CD4-positive, alpha-beta memory T cell (primary cell): Measurements from ENCODE around the gene CCDC57. TPM values are rescaled to one million over a fixed set of nuclear protein-coding genes. Genes with fewer than 3 reads are reported as not detected.

ENCODE experiments used
- CTCF ChIA-PET: fragments of 350-600 bp; sonication (Branson Sonifier 250); formaldehyde crosslinking; loops from one replicate; lab custom pipeline; 2021; ENCODE audit warnings: inconsistent platforms; ENCODE audit not compliant: partially characterized antibody; lab: Charles Lee
- POLR2A ChIA-PET: fragments of 350-600 bp; sonication (Branson Sonifier 250); formaldehyde crosslinking; loops from one replicate; lab custom pipeline; 2021; ENCODE audit not compliant: partially characterized antibody; lab: Charles Lee
- DNase-seq, 5 donors: peaks; one replicate each; pipeline versions ENCODE4 v3.0.0 to v3.0.0-alpha.2; 2020 to 2022; ENCODE audit warnings: mixed read lengths in 1 of 5
- H3K27ac ChIP-seq: one replicate; pipeline ENCODE4 v1.7.0; 2013; ENCODE audit warnings: low read depth, low read length
- H3K27me3 ChIP-seq: 2 replicates; pipeline ENCODE4 v1.7.0; 2013; ENCODE audit warnings: mild to moderate bottlenecking, low read length, moderate library complexity; ENCODE audit not compliant: insufficient read depth
- H3K36me3 ChIP-seq: 2 replicates; pipeline ENCODE4 v1.7.0; 2013; ENCODE audit warnings: mild to moderate bottlenecking, low read length, moderate library complexity; ENCODE audit not compliant: insufficient read depth
- H3K4me1 ChIP-seq: 2 replicates; pipeline ENCODE4 v1.7.0; 2013; ENCODE audit warnings: mild to moderate bottlenecking, low read length, moderate library complexity; ENCODE audit not compliant: insufficient read depth
- H3K4me3 ChIP-seq, 2 donors: one replicate each; pipeline ENCODE4 v1.7.0; 2013; ENCODE audit warnings: low read length in 2 of 2, mild to moderate bottlenecking in 1 of 2
- H3K9me3 ChIP-seq, 2 donors: one replicate each; pipeline ENCODE4 v1.7.0; 2013; ENCODE audit warnings: low read length in 2 of 2, control low read depth in 1 of 2; ENCODE audit not compliant: control insufficient read depth in 1 of 2
- H3K27ac Mint-ChIP-seq, 7 donors: one replicate each; pipeline ENCODE4 v1.8.0; 2020 to 2021; ENCODE audit warnings: mixed read lengths in 7 of 7, mild to moderate bottlenecking in 6 of 7, inconsistent platforms in 3 of 7, moderate library complexity in 3 of 7
- H3K27me3 Mint-ChIP-seq, 2 donors: one replicate each; pipeline ENCODE4 v1.8.0; 2020 to 2021; ENCODE audit warnings: mixed read lengths in 2 of 2
- H3K36me3 Mint-ChIP-seq, 2 donors: one replicate each; pipeline ENCODE4 v1.8.0; 2020 to 2021; ENCODE audit warnings: mixed read lengths in 2 of 2, inconsistent platforms in 1 of 2, mild to moderate bottlenecking in 1 of 2
- H3K4me1 Mint-ChIP-seq, 4 donors: one replicate each; pipeline ENCODE4 v1.8.0; 2020 to 2021; ENCODE audit warnings: mixed read lengths in 4 of 4, mild to moderate bottlenecking in 1 of 4
- H3K4me3 Mint-ChIP-seq, 8 donors: one replicate each; pipeline ENCODE4 v1.8.0; 2020 to 2021; ENCODE audit warnings: mixed read lengths in 8 of 8, mild to moderate bottlenecking in 7 of 8, moderate library complexity in 6 of 8, inconsistent platforms in 3 of 8
- H3K9me3 Mint-ChIP-seq, 8 donors: one replicate each; pipeline ENCODE4 v1.8.0; 2020 to 2021; ENCODE audit warnings: mixed read lengths in 8 of 8, mild to moderate bottlenecking in 5 of 8, inconsistent platforms in 3 of 8, moderate library complexity in 1 of 8
- intact Hi-C: fragments of 100-400 bp; cut with micrococcal nuclease; formaldehyde crosslinking; loops from one replicate; pipeline ENCODE4 v1.15.1; 2023
- polyA plus RNA-seq, 2 donors: library from polyadenylated mRNA; unstranded; fragments of 300-500 nt; fragmentation: Illumina TruSeq; gene quantifications; one replicate each; pipeline ENCODE4 v1.2.3, GENCODE V29; 2021
- total RNA-seq, 2 experiments: library from RNA; stranded (reverse); gene quantifications; one replicate each; pipeline ENCODE4 v1.2.3, GENCODE V29; 2021

The CCDC57 gene
- total and polyA plus RNA-seq, 4 experiments from 2014 or later, result 41.6 to 88.7 (median 62.0) TPM

DNA sequence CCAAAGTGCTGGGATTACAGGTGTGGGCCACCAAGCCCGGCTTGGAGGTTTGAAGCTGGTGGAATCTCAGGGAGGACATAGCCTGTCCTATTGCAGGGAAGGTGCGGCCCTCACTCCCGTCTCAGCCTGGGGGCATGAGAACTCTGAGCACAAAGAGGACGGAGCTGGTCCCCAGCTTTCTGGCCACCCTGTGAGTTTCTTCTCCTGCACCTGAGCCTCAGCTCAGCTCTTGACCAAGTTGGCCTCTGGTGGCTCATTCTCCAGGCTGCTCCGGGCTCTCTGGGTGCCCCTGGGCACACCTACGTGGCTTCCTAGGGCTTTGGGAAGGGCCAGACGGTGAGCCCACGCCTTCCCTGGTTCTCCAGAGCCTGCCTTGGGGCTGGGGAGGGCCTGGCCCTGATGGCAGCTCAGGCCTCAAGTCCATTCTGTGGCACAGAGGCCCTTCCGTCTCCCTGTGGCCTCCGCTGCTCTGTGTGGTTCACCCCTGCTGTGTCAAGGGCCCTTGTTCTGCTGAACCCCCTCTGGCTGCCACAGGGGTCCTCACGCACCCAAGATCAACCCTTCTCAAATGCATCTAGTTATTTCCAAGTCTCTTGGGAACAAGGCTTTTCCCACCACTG lies 107.7 kb downstream of the CCDC57 start:
- Histone ChIP-seq H3K4me3 (no peak overlapping the region), H3K27me3 (no peaks in the 10 kb centered on the region), H3K4me1 (peaks cover 35% of the 10 kb centered on the region), H3K27ac (peak overlapping the region; percentile 65), H3K36me3 (no peaks in the 10 kb centered on the region), H3K9me3 (no peaks in the 10 kb centered on the region)
- no peaks in the 10 kb centered on the region for H3K27me3 Mint-ChIP-seq
- peaks cover 8 to 53% (median 20%) of the 10 kb centered on the region in 4 donors for H3K4me1 Mint-ChIP-seq
- peak overlapping the region; percentile 41 to 89 (median 56) for H3K4me3 Mint-ChIP-seq
- POLR2A ChIA-PET, result interaction anchor here (1.9 to 6.3 kb wide), 2 partner anchors 22 to 82 kb away, joined by 9 to 65 read pairs; partner anchors contain the start of genes CENPX and LRRC45
- H3K9me3 Mint-ChIP-seq, result no peaks in the 10 kb centered on the region
- intact Hi-C loops, result no loop called here
- peaks cover 2 to 3% of the 10 kb centered on the region in 2 donors for H3K36me3 Mint-ChIP-seq
- no peak for DNase-seq
- H3K27ac Mint-ChIP-seq, result peak overlapping the region; percentile 67 to 98 (median 86)
- CTCF ChIA-PET, result interaction anchor here (1.0 to 2.6 kb wide), 2 partner anchors 23 to 75 kb away, joined by 3 to 14 read pairs; no protein-coding TSS in a partner anchor

DNA sequence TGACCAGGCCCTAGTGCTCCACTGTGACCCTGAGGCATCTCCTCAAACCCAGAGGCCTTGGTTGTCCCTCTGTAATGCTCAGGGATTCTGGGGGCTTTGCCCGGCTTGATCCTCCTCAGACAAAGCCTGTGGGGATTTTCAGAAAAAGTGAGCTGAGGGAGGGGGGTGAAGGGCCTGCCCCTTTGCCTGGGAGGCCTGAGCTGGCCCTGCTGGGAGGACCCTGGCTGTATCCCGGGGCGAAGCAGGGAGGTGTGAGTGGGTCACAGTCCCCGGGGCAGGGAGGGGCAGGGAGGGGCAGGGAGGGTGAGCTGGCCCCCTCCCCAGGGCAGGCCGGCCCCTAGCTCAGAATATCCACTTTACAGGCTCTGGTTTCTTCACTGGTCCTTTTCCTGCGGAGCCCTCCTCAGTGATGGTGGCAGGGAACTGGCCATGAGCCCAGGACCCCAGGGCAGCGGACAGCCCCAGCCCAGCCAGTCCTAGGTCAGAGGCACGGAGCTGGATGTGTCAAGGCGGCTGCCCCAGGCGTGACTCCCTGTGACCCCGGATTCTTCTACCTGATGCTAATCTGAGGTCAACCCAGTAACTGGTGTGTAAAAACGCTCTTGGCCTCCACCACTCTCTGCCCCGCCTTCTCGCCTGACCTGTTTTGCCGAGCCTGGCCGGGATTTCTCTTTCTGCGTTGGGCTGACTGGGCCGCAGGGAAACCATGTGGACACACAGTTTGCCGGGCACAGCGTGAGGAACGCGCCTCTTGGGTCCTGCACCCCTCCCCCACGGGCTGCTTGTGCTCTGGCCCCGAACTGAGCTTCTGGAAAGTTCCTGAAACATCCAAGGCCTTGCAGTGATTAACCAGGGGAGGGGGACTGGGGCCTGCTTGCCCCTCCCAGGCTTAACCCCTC lies 108.8 kb downstream of the CCDC57 start:
- Histone ChIP-seq H3K9me3 (no peaks in the 10 kb centered on the region), H3K27me3 (no peaks in the 10 kb centered on the region), H3K36me3 (no peaks in the 10 kb centered on the region), H3K4me1 (peaks cover 44% of the 10 kb centered on the region), H3K27ac (no peak overlapping the region), H3K4me3 (no peak overlapping the region)
- ChIA-PET CTCF (interaction anchor here (1.0 kb wide), 1 partner anchor 24 kb away, joined by 3 read pairs; no protein-coding TSS in a partner anchor), POLR2A (interaction anchor here (1.4 to 6.3 kb wide), 2 partner anchors 23 to 74 kb away, joined by 4 to 65 read pairs; no protein-coding TSS in a partner anchor)
- Mint-ChIP-seq H3K4me1 (peaks cover 8 to 54% (median 19%) of the 10 kb centered on the region in 4 donors), H3K9me3 (no peaks in the 10 kb centered on the region), H3K4me3 (no peak overlapping the region), H3K27me3 (no peaks in the 10 kb centered on the region), H3K27ac (peak overlapping the region in 4 of 7 donors; percentile 57 to 89 (median 80)), H3K36me3 (peaks cover 2 to 3% of the 10 kb centered on the region in 2 donors)
- peak in 1 of 5 donors; percentile 29 for DNase-seq
- intact Hi-C loops, result no loop called here

DNA sequence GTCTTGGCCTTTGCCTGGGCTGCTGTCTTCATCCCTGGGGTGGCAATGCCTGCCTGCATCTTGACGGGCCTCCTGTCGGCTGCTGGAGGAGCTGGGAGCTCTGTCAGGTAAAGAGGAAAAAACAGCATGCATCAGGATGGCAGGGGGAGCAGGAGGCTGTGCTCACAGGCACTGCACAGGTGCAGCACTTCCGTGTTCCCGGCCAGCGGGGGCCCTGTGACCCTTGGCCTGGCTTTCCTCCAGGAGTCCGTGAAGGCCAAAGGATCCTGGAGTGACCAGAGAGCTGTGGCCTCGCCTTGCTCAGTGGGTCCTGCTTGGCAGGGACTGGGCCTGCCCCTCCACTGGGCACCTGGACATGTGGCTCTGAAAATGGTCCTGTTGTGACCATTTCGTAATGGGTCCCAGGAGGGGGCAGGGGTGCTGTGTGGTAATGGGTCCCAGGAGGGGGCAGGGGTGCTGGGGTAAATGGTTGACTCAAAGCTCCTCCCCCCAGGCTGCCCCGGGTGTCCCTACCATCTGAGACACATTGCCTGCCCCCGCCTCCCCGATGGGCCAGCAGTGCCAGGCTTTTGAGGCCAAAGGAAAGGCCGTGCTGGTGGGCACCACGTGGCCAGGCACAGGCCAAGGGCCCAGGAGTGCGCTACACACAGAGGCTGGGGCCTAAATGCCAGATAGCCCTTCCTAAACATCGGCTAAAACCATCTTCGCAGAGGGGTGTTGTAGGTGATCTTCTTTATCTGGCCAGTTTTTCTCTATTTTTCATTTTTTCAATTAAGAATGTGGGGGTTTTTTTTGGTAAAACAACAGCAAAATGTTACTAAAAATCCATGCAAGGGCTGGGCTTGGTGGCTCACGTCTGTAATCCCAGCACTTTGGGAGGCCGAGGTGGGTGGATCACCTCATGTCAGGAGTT lies 110.6 kb downstream of the CCDC57 start:
- peak overlapping the region in 3 of 8 donors; percentile 1 to 25 (median 14) for H3K4me3 Mint-ChIP-seq
- CTCF ChIA-PET, result no interaction called here

DNA sequence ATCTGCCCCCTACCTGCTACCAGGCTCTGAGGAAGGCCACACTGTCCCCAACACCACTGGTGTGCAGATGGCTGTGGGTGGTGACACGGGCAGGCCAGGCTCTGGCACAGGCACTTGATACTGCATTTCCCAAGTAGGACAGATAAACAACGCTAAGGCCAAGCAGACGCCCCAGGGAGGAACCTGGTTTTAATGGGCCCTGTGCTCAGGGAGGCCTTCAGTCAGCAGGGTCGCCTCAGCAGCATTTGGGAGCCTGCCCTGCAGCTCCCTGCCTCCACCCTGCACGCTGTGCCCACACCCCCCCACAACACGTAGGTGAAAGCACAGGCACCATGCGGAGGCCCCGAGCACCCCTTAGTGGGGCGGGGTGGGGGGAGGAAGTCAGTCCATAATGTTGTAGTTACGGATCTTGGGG lies 111.3 kb downstream of the CCDC57 start:
- ChIA-PET CTCF (no interaction called here), POLR2A (interaction anchor here (0.9 to 1.6 kb wide), 3 partner anchors 25 to 62 kb away, joined by 3 to 4 read pairs (median 3); no protein-coding TSS in a partner anchor)
- Histone ChIP-seq H3K4me1 (peaks cover 33% of the 10 kb centered on the region), H3K27me3 (no peaks in the 10 kb centered on the region), H3K36me3 (no peaks in the 10 kb centered on the region), H3K4me3 (no peak overlapping the region), H3K27ac (no peak overlapping the region), H3K9me3 (no peaks in the 10 kb centered on the region)
- Mint-ChIP-seq H3K4me3 (peak overlapping the region in 1 of 8 donors; percentile 42), H3K36me3 (peaks cover 0 to 2% of the 10 kb centered on the region in 2 donors), H3K27ac (peak overlapping the region in 4 of 7 donors; percentile 27 to 70 (median 54)), H3K4me1 (peaks cover 5 to 35% (median 12%) of the 10 kb centered on the region in 4 donors), H3K27me3 (no peaks in the 10 kb centered on the region), H3K9me3 (no peaks in the 10 kb centered on the region)
- DNase-seq, result peak in 1 of 5 donors; percentile 13
- intact Hi-C loops, result no loop called here

More for the DNA sequence above, 110.6 kb downstream of the CCDC57 start:
- H3K4me1 Mint-ChIP-seq, result peaks cover 8 to 37% (median 15%) of the 10 kb centered on the region in 4 donors
- Histone ChIP-seq H3K9me3 (no peaks in the 10 kb centered on the region), H3K4me1 (peaks cover 33% of the 10 kb centered on the region), H3K27ac (no peak overlapping the region), H3K4me3 (no peak overlapping the region), H3K27me3 (no peaks in the 10 kb centered on the region), H3K36me3 (no peaks in the 10 kb centered on the region)
- no peaks in the 10 kb centered on the region for H3K9me3 Mint-ChIP-seq
- POLR2A ChIA-PET, result interaction anchor here (0.9 to 1.6 kb wide), 4 partner anchors 20 to 63 kb away, joined by 3 to 4 read pairs (median 3); no protein-coding TSS in a partner anchor
- peak in 1 of 5 donors; percentile 41 for DNase-seq
- H3K27me3 Mint-ChIP-seq, result no peaks in the 10 kb centered on the region
- peaks cover 0 to 2% of the 10 kb centered on the region in 2 donors for H3K36me3 Mint-ChIP-seq
- H3K27ac Mint-ChIP-seq, result peak overlapping the region in 6 of 7 donors; percentile 29 to 85 (median 54)
- intact Hi-C loops, result no loop called here

DNA sequence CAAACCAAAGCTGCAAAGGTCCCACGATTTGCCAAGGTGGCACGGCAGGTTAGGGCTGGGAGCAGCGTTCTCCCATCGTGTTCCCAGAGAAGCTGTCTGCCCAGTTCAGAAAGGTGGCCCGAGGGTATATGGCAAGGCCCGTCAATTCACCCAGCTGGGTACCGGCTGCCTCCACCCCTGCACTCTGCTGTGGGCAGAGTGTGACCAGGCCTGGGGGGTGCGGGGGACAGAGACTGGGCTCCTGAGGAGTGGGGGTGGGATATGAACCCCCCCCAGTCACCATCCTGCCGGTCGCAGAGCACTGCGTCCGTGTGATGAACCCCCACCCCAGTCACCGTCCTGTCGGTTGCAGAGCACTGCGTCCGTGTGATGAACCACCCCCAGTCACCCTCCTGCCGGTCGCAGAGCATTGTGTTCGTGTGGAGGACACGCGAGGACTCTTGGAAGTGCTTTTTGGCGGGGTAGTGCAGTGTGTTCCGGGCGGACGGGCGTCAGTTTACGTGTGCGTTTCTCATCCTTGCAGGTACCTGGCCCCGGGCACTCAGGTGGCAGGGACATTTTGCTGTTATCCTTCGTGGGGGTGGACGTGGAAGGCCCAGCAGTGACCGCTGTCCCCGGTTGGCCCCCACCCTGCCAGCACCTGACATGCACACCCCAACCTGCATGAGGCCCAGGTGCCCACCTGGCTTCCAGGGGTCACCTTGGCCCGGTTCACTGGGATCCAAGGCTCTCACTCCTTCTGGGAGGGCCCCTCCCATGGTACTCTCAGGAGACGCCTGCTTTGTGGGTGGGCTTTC lies 111.9 kb downstream of the CCDC57 start:
- Histone ChIP-seq H3K36me3 (no peaks in the 10 kb centered on the region), H3K27ac (no peak overlapping the region), H3K4me1 (peaks cover 29% of the 10 kb centered on the region), H3K4me3 (no peak overlapping the region), H3K27me3 (no peaks in the 10 kb centered on the region), H3K9me3 (no peaks in the 10 kb centered on the region)
- DNase-seq, result peak in 1 of 5 donors; percentile 32
- H3K4me1 Mint-ChIP-seq, result peaks cover 1 to 35% (median 8%) of the 10 kb centered on the region in 4 donors
- H3K9me3 Mint-ChIP-seq, result no peaks in the 10 kb centered on the region
- intact Hi-C loops, result no loop called here
- ChIA-PET CTCF (no interaction called here), POLR2A (interaction anchor here (1.0 to 3.6 kb wide), 4 partner anchors 25 to 63 kb away, joined by 3 to 50 read pairs (median 4); partner anchors contain the start of gene DCXR)
- no peaks in the 10 kb centered on the region for H3K36me3 Mint-ChIP-seq
- peak overlapping the region; percentile 47 to 88 (median 68) for H3K27ac Mint-ChIP-seq
- no peaks in the 10 kb centered on the region for H3K27me3 Mint-ChIP-seq
- H3K4me3 Mint-ChIP-seq, result peak overlapping the region in 5 of 8 donors; percentile 42 to 79 (median 63)
